ENCODE results near the gene NXPH3.

NXPH3 gene

DNA sequence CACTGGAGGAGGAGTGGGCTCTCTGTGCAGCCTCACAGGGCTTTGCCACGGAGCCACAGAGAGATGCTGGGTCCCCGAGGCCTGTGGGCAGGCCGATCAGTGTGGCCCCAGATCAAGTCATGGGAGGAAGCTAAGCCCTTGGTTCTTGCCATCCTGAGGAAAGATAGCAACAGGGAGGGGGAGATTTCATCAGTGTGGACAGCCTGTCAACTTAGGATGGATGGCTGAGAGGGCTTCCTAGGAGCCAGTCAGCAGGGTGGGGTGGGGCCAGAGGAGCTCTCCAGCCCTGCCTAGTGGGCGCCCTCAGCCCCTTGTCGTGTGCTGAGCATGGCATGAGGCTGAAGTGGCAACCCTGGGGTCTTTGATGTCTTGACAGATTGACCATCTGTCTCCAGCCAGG is 3.9 kb downstream of the NXPH3 start:
- FAIRE-seq (no peak), DNase-seq (ENCODE audit: insufficient read length, low spot score) (no peak)
- TF ChIP-seq TAF1 (IDR thresholded peaks at IDR 0.05; ENCODE audit: low read depth, low read length) (no peak), POU2F2 (IDR thresholded peaks at IDR 0.05; ENCODE audit: low read depth, low read length) (no peak), POLR2A (IDR thresholded peaks at IDR 0.05; ENCODE audit: low read depth, low read length) (no peak), SPI1 (IDR thresholded peaks at IDR 0.05; ENCODE audit: low read depth, low read length) (no peak), POLR2AphosphoS5 (IDR thresholded peaks at IDR 0.05; ENCODE audit: low read depth, low read length) (no peak), PAX5 (IDR thresholded peaks at IDR 0.05; ENCODE audit: insufficient read depth, low read length, severe bottlenecking) (no peak)

DNA sequence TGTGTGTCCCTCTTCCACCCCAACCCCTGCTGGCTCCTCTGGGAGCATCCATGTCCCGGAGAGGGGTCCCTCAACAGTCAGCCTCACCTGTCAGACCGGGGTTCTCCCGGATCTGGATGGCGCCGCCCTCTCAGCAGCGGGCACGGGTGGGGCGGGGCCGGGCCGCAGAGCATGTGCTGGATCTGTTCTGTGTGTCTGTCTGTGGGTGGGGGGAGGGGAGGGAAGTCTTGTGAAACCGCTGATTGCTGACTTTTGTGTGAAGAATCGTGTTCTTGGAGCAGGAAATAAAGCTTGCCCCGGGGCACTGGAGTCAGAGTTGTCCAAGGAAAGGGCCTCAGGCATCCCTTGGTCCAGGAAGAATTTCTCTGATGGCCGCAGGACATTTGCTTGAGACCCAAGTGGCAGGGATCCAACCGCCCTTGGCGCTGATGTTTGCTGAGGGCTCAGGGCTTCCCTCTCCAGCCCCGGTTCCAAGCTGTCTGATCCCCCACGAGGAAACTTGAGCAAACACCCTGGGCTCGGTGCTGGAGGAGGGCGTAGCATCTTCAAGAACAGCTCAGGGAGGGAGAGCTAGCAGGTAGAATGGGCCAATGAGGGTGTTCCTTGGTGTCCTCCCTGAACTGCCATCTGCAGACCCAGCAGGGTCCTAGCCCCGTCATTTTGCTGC is 4.5 kb downstream of the NXPH3 start:
- DNase-seq (ENCODE audit: insufficient read length, low spot score) (no peak), FAIRE-seq (no peak)
- TF ChIP-seq SPI1 (IDR thresholded peaks at IDR 0.05; ENCODE audit: low read depth, low read length) (no peak), POU2F2 (IDR thresholded peaks at IDR 0.05; ENCODE audit: low read depth, low read length) (no peak), POLR2A (IDR thresholded peaks at IDR 0.05; ENCODE audit: low read depth, low read length) (no peak), TAF1 (IDR thresholded peaks at IDR 0.05; ENCODE audit: low read depth, low read length) (no peak), PAX5 (IDR thresholded peaks at IDR 0.05; ENCODE audit: insufficient read depth, low read length, severe bottlenecking) (no peak), POLR2AphosphoS5 (IDR thresholded peaks at IDR 0.05; ENCODE audit: low read depth, low read length) (no peak)

DNA sequence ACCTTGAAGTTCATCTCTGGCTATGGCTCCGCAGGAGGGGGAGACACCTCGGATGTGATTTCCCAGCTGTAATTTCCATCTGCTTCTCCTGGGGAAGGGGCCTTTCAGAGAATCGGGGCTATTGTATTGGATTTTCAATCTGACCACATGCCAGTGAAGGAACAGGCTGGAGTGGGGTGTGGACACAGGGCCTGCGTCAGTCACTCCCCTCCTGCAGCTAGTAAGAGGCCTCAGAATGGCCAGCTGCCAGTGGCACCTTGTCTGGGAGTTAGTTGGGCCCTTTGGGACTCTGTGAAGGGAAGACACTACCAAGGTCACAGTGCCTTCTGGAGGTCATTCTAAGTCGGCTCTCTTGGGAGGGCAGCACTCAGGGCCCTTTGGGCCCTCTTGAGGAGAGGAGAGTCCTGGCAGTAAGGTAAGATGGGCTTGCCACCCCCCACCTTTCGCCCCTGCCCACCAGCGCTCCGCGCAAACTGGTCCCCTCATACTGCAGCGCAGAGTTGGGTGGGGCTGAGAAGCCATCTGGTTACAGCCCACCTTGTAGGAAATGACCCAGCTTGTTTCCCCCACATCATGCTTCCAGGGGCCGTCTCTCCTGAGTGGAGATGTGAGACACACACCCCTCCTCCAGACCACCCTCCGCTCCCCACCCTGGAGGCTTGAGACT is 5.4 kb downstream of the NXPH3 start:
- TF ChIP-seq POU2F2 (IDR thresholded peaks at IDR 0.05; ENCODE audit: low read depth, low read length) (no peak), SPI1 (IDR thresholded peaks at IDR 0.05; ENCODE audit: low read depth, low read length) (no peak), POLR2AphosphoS5 (IDR thresholded peaks at IDR 0.05; ENCODE audit: low read depth, low read length) (no peak), PAX5 (IDR thresholded peaks at IDR 0.05; ENCODE audit: insufficient read depth, low read length, severe bottlenecking) (no peak), POLR2A (IDR thresholded peaks at IDR 0.05; ENCODE audit: low read depth, low read length) (no peak), TAF1 (IDR thresholded peaks at IDR 0.05; ENCODE audit: low read depth, low read length) (no peak)
- FAIRE-seq: no peak
- no peak for DNase-seq (ENCODE audit: insufficient read length, low spot score)

DNA sequence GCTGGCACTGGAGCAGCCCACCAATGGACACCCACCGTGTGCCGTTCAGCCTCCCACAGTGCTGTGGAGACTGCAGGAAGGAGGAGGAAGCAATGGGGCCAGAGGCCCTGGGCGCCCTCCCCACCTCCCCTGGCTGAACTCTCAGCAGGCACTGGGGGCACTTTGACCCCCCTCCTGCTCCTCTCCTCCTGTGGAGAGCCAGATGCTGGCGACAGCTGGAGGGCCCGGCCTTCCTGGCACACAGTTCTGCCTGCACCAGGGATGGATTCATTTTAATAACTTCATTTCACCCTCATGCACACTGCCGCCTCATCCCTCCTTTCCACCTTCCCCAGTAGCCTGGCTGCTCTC is 6.0 kb downstream of the NXPH3 start:
- FAIRE-seq (no peak), DNase-seq (ENCODE audit: insufficient read length, low spot score) (no peak)
- TF ChIP-seq SPI1 (IDR thresholded peaks at IDR 0.05; ENCODE audit: low read depth, low read length) (no peak), PAX5 (IDR thresholded peaks at IDR 0.05; ENCODE audit: insufficient read depth, low read length, severe bottlenecking) (no peak), POU2F2 (IDR thresholded peaks at IDR 0.05; ENCODE audit: low read depth, low read length) (no peak), POLR2A (IDR thresholded peaks at IDR 0.05; ENCODE audit: low read depth, low read length) (no peak), TAF1 (IDR thresholded peaks at IDR 0.05; ENCODE audit: low read depth, low read length) (no peak), POLR2AphosphoS5 (IDR thresholded peaks at IDR 0.05; ENCODE audit: low read depth, low read length) (no peak)

DNA sequence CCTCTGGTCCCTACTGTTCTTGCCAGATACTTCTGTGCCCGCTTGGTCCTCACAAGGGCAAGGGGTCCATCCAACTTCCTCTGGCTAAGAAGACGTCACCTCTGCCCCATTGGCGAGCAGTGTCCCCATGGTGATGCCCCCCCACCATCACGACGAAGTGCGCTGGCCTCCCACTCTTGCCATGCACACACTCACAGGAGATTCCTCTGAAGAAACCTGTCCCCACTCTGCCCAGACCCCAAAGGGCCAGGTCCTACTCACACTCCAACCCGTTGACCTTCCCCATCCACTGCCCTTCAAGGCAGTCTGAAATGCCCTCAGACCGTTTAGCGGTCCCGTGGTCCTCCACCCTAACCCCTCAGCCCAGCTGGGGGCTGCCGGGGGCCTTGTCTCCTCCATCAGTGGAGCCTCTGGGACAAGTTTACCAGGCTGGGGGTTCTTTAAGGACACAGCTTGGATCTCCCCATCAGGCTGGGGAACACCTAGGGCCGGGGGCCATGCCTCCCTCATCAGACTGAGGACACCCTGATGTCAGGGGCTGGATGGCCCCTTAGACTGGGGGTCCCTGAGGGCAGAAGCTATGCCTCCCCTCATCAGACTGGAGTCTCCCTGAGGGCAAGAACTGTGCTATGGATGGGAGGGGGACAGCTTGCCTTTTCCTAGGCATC is 6.5 kb downstream of the NXPH3 start:
- no peak for DNase-seq (ENCODE audit: insufficient read length, low spot score)
- FAIRE-seq: no peak
- TF ChIP-seq POU2F2 (IDR thresholded peaks at IDR 0.05; ENCODE audit: low read depth, low read length) (no peak), POLR2A (IDR thresholded peaks at IDR 0.05; ENCODE audit: low read depth, low read length) (no peak), SPI1 (IDR thresholded peaks at IDR 0.05; ENCODE audit: low read depth, low read length) (no peak), POLR2AphosphoS5 (IDR thresholded peaks at IDR 0.05; ENCODE audit: low read depth, low read length) (no peak), PAX5 (IDR thresholded peaks at IDR 0.05; ENCODE audit: insufficient read depth, low read length, severe bottlenecking) (no peak), TAF1 (IDR thresholded peaks at IDR 0.05; ENCODE audit: low read depth, low read length) (no peak)

DNA sequence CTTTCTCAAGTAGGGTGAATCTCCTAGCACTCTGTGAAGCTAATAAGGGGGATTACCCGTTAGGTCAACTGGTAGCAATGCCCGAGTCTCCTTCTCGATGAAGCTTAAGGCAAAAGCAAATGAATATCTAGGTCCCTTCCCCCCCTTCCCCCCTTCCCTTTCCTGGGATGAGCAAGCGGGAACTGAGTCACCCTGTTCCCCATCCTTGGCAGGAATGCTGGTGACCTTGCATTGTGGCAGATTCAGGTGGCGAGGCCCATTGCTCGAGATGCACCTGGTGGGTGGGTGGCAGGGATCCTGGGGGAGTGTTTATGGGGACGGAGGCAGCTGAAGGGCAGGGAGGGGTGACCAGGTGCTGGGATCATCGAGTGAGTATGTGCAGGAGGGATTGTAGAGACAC is 7.1 kb downstream of the NXPH3 start:
- no peak for FAIRE-seq
- TF ChIP-seq POLR2A (IDR thresholded peaks at IDR 0.05; ENCODE audit: low read depth, low read length) (no peak), TAF1 (IDR thresholded peaks at IDR 0.05; ENCODE audit: low read depth, low read length) (no peak), SPI1 (IDR thresholded peaks at IDR 0.05; ENCODE audit: low read depth, low read length) (no peak), POLR2AphosphoS5 (IDR thresholded peaks at IDR 0.05; ENCODE audit: low read depth, low read length) (no peak), PAX5 (IDR thresholded peaks at IDR 0.05; ENCODE audit: insufficient read depth, low read length, severe bottlenecking) (no peak), POU2F2 (IDR thresholded peaks at IDR 0.05; ENCODE audit: low read depth, low read length) (no peak)
- DNase-seq (ENCODE audit: insufficient read length, low spot score): no peak

DNA sequence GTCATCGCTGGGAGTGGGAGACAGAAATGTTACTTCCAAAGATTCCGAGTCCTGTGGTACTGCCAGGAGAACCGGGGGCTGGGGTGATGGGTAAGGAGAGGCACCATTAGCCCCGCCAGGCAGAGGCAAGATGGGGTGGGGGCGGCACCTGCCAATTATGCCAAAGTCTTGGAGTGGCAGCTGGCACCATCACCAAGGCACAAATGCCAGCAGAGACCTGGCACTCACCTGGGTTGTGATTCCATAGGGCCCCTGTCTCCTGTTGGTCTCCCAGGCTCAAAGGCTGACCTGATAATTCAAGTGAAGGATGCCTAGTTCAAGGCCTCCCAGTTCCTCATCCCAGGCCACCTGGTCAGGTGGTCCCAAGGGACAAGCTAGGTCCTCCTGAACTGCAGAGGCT is 7.6 kb downstream of the NXPH3 start:
- no peak for DNase-seq (ENCODE audit: insufficient read length, low spot score)
- TF ChIP-seq PAX5 (IDR thresholded peaks at IDR 0.05; ENCODE audit: insufficient read depth, low read length, severe bottlenecking): no peak
- TF ChIP-seq POU2F2 (IDR thresholded peaks at IDR 0.05; ENCODE audit: low read depth, low read length): no peak
- no peak for TF ChIP-seq POLR2AphosphoS5 (IDR thresholded peaks at IDR 0.05; ENCODE audit: low read depth, low read length)
- no peak for TF ChIP-seq POLR2A (IDR thresholded peaks at IDR 0.05; ENCODE audit: low read depth, low read length)
- no peak for TF ChIP-seq SPI1 (IDR thresholded peaks at IDR 0.05; ENCODE audit: low read depth, low read length)
- TF ChIP-seq TAF1 (IDR thresholded peaks at IDR 0.05; ENCODE audit: low read depth, low read length): no peak
- no peak for FAIRE-seq

DNA sequence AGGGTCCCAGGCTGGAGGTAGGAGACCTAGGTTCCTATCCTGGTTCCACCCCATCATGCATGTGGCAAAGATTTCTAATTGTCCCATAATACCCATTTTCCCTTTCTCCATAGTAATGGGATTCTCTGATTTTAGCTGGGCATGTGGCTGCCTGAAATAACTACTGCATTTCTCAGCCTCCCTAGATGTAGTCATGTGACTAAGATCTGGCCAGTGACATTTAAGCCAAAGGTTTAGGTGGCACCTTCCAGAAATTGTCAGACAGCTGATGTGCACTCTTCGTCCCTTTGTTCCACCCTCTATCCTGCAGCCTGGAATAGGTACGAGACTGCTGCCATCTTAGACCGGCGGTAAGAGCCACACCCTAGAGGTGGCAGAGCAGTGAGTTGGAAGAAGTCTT is 8.2 kb downstream of the NXPH3 start:
- no peak for TF ChIP-seq POLR2AphosphoS5 (IDR thresholded peaks at IDR 0.05; ENCODE audit: low read depth, low read length)
- TF ChIP-seq TAF1 (IDR thresholded peaks at IDR 0.05; ENCODE audit: low read depth, low read length): no peak
- TF ChIP-seq PAX5 (IDR thresholded peaks at IDR 0.05; ENCODE audit: insufficient read depth, low read length, severe bottlenecking): no peak
- TF ChIP-seq SPI1 (IDR thresholded peaks at IDR 0.05; ENCODE audit: low read depth, low read length): no peak
- no peak for TF ChIP-seq POU2F2 (IDR thresholded peaks at IDR 0.05; ENCODE audit: low read depth, low read length)
- no peak for TF ChIP-seq POLR2A (IDR thresholded peaks at IDR 0.05; ENCODE audit: low read depth, low read length)
- DNase-seq (ENCODE audit: insufficient read length, low spot score) (no peak), FAIRE-seq (no peak)

DNA sequence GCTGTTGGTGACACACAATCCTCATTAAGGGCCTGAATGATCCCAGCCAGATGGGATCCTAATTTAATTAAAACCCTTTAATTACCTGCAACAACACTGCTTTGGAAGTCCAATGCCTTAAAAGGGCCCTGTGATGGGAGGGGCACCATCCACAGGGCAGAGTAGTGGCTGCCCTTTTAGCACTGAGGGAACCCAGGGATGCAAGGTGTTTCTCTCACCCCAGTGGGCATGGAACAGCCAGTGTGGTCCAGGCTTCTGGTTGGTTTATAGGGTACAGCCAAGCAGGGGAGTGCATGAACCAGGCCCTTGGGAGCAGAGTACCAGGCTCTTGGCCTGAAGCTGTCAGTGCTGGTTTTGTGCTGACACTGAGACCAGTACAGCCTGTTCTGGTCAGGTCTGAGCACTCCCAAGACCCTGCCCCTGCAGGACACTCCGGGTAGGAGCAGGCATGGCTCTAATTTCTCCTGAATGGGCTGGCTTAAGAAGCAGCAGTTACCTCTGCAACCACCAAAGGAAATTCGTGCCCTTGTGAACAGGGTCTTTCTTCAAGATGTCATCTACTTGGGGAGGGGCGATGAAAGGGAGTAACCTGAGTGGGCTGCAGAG is 9.9 kb downstream of the NXPH3 start:
- DNase-seq (ENCODE audit: insufficient read length, low spot score) (no peak), FAIRE-seq (peak; percentile 5)
- TF ChIP-seq POU2F2 (IDR thresholded peaks at IDR 0.05; ENCODE audit: low read depth, low read length) (no peak), SPI1 (IDR thresholded peaks at IDR 0.05; ENCODE audit: low read depth, low read length) (no peak), POLR2A (IDR thresholded peaks at IDR 0.05; ENCODE audit: low read depth, low read length) (no peak), POLR2AphosphoS5 (IDR thresholded peaks at IDR 0.05; ENCODE audit: low read depth, low read length) (no peak), PAX5 (IDR thresholded peaks at IDR 0.05; ENCODE audit: insufficient read depth, low read length, severe bottlenecking) (no peak)

Measured in GM12891 (cell line).